Measurements from ENCODE around the gene NRP1.
A peak's percentile ranks its signal among the peaks of the same experiment; 100 is the strongest.

NRP1 gene

GRCh38 chr10:33288127-33288526, 46.3 kb downstream of the NRP1 start:
- no peak for DNase-seq

DNA sequence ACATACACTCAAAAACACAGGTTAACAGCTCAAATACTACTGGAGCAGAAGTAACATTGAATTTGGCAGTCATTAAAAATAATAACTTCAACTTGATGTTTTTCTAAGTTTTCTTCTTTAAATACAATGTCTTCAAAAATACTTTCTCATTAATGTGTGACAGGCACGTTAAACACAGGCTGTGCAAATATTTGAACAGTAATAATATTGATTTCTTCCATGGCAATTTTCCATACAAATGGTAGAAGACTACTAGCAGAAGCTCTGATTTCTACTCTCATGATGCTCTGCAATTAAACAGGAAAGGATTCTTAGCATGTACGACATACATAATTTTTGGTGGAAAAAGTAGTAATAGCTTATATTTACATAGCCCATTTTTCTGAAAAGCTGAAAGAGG, 47.4 kb downstream of the NRP1 start:
- no peak for DNase-seq

DNA sequence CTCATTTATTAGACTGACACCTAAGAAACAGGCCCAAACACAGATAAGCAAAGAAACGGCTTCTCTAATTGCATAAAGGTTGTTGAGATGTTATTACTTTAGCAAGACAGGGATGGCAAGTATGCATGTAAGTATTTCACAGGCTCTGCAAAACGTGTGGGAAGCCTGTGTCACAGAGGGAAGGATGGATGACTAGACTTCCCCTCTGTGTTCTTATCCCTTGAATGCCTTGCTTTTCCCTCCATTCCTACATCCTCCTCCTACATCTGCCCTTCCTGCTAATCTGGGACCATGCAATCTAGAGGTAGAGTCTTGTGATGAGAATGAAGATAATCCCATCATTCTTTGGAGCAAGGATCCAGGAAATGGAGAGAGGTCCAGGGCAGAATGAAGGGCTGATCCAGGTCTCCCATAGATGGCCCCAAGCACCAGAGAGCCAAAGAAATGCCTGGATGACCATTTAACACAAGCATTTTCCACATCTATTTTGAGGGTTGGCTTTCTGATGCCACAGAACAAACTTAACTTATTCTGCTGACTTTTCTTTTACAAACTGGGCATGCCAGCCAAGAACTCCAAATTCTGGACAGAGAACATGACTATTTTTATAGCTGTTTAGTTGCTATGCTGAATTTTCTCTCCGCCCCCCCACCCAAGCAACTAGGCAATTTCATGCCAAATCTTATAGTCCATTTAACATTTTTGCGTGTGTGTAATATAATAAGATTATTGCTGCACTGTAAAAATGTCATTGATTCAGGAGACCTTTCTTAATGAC, 48.1 kb downstream of the NRP1 start:
- no peak for DNase-seq

DNA sequence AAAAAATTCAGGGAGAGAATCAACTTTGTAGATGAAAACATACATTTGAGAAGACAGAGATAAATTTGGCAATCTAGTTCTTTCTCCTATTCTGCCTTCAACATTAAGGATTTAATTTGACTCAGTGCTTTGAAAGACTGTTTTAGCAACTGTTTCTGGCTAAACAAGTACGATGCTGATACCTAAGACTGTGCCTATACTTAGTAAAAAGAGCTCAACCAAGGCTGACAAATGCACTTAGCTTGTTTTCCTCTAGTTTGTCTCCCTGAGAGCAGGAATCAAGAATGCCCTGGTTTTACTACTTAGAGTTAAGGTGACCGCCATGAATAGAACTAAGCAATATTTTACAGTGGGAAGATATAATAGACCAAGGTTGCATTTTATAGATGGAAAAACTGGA, 49.5 kb downstream of the NRP1 start:
- DNase-seq = no peak

DNA sequence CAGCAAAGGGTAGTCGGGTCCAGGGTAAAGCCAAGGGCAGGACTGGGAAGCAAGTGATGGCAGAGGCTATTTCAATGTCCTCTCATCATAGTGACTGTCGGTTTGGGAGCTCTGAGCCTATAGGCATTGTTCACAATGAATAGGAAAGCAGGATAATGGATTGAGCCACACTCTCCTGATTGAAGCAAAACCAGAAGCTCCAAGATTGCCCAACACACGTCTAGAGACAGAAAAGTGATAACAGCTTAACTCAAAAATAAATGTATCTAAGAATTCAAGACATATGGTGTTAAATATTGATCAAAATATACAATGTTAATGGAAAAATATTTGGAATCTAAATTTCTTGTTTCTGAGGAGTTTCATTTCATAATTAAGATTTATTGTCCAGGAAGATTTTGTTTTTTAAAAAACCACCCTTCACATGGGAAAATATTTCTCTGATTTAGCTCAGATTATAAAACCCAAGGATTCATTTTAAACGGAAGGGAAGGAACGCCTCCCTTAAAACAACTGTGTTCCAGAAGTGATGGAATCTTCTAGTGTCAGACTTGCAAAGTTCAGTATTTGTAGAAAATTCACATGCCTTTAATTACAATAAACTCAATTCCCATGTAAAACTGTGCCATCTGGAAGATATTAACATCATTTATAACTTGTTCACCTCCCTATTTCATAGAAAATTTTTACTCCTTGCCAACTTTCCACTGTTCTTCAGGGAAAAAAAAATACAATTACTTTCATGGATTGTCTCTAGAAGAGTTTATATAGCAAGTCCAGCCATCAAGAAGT, 54.5 kb downstream of the NRP1 start:
- no peak for DNase-seq

- no peak for DNase-seq
Measured at GRCh38 chr10:33279276-33279675, 55.2 kb downstream of the NRP1 start.

DNA sequence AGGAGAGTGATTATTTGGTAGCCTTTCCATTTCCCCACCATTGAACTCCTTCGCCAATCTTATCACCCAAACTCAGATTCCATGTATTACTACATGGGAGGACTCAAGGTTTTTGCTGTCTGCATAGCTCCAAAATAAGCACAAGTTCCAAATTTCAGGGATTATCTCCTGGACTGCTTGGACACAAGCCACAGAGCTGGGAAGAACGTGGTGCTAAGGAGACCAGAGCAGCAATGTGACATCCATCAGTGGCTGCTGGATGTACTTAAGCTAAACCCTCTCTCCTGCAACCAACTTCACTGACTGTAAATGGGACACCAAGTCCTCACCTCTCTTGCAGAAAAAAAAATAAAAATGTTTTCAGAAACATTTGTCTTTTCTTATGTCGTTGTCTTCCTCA, 56.3 kb downstream of the NRP1 start:
- no peak for DNase-seq

GRCh38 chr10:33277135-33277536, 57.3 kb downstream of the NRP1 start:
- no peak for DNase-seq

GRCh38 chr10:33276282-33276923, 58.1 kb downstream of the NRP1 start:
- DNase-seq = no peak

DNA sequence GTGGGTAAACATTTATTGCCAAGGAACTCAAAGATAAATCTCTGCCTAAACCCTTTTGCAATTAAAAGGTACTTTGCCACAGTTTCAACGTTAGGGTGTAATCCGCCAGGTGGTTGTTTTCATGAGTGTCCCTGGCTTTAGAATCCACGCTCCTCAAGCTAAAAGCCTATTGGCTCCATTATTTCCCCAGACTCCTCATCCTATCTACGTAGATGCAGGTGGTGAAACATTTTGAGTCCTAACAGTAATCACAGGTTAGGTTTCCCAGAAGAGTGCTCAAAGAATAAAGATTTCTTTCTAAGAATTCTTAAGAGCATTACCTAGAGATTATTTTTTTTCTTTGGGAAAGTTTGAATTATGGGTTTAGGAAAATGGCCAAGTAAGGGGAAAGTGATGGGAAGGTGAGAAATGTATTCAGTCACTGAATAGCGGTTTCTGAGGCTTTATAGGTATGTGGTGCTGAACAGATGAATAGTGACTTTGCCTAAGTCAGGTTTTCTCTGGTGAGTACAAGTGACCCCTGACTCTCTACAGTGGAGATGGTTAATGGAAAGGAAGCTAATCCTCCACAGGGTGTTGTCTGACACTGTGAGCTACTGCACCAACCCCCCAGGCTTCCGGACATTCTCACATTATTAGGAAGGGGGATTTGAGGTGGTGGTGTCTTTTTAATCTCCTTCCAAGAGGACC, 60.2 kb downstream of the NRP1 start:
- no peak for DNase-seq

DNA sequence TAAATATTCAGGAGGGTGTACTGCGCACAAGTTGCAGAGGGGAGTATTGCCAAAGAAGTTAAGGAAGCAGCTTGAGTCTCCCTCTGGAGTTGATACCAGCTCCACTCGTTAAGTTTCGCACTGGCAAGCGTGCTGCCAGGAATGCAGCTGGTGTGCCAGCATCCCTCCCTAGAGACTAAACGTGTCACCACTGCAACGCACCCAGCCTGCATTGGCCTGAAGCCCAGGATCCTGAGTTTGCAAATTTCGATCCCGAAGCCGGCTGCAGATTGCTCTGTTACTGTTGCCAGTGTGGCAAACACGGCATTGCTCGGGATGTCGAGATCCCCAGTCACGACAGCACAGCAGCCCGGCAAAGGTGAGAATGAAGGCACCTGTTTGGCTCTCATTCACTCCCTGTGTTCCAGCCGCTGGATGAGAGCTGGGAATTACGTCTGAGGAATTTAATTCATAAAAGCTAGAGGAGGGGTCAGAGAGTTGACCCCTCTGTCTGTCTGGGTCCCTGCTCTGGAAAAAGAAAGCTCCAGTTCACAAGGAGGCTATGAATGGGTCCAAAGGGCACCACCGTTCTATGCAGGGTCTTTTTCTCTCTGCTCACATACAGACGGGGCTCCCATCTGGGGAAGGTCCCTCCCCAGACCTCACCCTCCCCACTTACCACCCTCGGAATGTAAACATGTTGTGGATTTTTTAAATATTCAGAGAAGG, 61.0 kb downstream of the NRP1 start:
- no peak for DNase-seq

- no peak for DNase-seq
Measured at GRCh38 chr10:33272635-33273034, 61.8 kb downstream of the NRP1 start.

DNA sequence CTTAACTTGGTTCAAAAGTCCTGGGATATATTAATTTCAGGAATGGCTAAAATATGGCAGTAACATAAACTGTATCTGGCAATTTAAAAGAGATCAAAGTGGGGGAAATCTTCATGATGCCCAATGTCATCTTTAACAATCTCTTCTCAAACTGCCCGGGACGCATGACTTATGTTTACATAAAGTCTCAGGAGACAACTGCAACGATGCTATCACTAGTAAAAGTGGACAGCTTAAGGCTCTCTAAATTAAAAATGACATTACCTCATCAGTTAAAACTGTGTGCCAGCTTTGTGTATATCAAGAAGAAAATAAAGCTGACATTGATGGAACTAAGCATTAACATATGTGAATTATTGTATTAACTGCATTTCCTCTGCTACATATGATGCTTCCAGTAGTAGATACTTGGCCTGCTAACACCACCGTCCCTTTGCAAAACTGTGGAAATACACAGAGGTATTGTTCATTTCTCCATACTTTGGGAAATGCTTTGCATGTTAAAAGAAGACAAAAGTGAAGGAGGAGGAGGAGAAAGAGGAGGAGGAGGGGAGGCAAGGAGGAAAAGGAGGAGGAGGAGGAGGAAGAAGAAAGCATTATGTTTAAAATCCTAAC, 62.4 kb downstream of the NRP1 start:
- DNase-seq = no peak

DNA sequence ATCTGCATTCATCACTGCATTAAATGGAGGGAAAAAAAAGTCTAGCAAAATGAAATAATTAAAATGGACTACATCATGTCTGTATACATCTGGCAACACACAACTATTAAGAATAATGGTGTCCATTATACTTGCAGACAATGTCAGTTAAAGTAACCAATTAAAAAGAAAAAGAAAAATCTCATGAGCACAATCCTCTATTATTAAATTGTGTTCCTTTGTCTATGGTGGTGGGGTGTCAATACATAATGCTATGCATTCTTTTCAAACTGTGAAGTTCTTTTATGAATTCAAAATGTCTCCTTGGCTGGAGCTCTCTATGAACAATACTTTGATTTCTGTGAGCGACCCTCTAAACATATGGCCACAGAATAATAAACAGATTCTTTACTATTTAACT, 63.5 kb downstream of the NRP1 start:
- DNase-seq = no peak

DNA sequence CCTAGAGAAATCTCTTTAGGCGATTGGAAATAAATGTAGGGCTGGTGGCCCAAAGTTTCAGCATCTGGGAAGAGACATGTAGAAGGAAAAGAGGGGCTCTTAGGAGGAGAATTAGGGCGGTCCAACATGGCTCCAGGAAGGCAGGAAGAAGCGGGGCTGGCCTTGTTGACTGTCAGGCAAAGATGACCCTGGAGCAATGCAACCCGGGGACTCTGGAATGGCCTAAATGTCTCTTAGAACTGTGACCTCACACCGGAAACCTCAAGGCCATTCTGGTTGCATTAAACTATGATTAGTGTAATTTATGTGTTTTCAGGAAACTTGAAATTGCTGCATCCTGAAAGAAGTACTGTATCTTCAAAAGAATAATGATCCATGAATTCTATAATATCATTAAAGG, 66.8 kb downstream of the NRP1 start:
- no peak for DNase-seq

GRCh38 chr10:33265621-33266020, 68.8 kb downstream of the NRP1 start:
- DNase-seq = peak; percentile 66 to 77

- no peak for DNase-seq
Measured at GRCh38 chr10:33263453-33263852, 71.0 kb downstream of the NRP1 start.

GRCh38 chr10:33262871-33263270, 71.6 kb downstream of the NRP1 start:
- DNase-seq = no peak

GRCh38 chr10:33260403-33261149, 73.9 kb downstream of the NRP1 start:
- no peak for DNase-seq

- DNase-seq = no peak
Measured at GRCh38 chr10:33258967-33259366, 75.5 kb downstream of the NRP1 start.

DNA sequence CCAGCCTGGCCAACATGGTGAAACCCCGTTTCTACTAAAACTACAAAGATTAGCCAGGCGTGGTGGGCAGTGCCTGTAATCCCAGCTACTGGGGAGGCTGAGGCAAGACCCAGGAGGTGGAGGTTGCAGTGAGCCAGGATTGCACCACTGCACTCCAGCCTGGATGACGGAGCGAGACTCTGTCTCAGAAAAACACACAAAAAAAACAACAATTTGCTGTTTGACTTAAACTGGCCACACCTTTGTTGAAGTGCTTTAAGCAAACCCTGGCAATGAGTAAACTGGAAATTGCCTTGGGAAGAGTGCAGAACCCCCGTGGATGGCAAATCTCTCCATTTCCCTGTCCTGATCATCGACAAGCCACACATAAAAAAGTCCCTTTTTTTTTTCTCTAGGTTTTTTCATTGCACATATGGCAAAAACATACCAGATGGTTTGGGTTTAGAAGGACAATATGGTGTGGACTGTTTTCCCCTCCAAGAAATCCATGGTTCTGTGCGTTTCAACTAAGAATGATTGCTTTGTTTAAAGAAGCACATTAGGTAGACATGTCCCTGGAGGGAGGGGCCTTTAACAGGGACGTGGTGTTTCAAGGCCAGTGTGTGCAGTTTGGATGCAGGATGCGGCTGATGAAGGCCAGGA, 76.9 kb downstream of the NRP1 start:
- DNase-seq = no peak

Data from activated CD4-positive, alpha-beta T cell treated with anti-CD3 and anti-CD28 coated beads, Interleukin-2, amount 50 U/mL, for 48 hours (primary cell).